Keratinocyte (primary cell): ENCODE measurements around the gene PRLR. TPM values are rescaled to one million over a fixed set of nuclear protein-coding genes. Genes with fewer than 3 reads are reported as not detected.
"Not testable (repeated sequence)": the region's sequence is repeated elsewhere in the genome, so short reads cannot be mapped to it uniquely, and the experiment has no call there.

Source experiments
- DNase-seq: peaks from one replicate; pipeline ENCODE4 v3.0.0-alpha.2; 2011; ENCODE audit warnings: low read depth, missing footprints, low spot score
- FAIRE-seq: peaks from 2 replicates; lab custom pipeline; 2011; peaks lifted over from hg19 to GRCh38; lab: Jason Lieb, UNC
- H2AFZ ChIP-seq: 2 replicates; pipeline ENCODE4 v1.6.0; 2012; ENCODE audit warnings: low read length, control low read depth, inconsistent platforms; ENCODE audit not compliant: control insufficient read depth
- H3K27ac ChIP-seq: 2 replicates; pipeline ENCODE4 v1.5.1; 2011; ENCODE audit warnings: low read length; ENCODE audit not compliant: control insufficient read depth, insufficient read depth
- H3K27me3 ChIP-seq: 3 replicates; pipeline ENCODE4 v1.6.0; 2011; ENCODE audit warnings: low read length; ENCODE audit not compliant: control insufficient read depth, insufficient read depth; ENCODE audit errors: extremely low read depth
- H3K36me3 ChIP-seq, 2 experiments: 2 replicates in 1 of 2; 3 replicates in 1 of 2; pipeline ENCODE4 v1.5.1; 2011; ENCODE audit warnings: low read length in 2 of 2, mild to moderate bottlenecking in 1 of 2; ENCODE audit not compliant: control insufficient read depth in 2 of 2, insufficient read depth in 2 of 2; ENCODE audit errors: extremely low read depth in 1 of 2
- H3K4me1 ChIP-seq: 3 replicates; pipeline ENCODE4 v1.5.1; 2011; ENCODE audit warnings: low read length; ENCODE audit not compliant: control insufficient read depth, insufficient read depth; ENCODE audit errors: extremely low read depth
- H3K4me2 ChIP-seq: 3 replicates; pipeline ENCODE4 v1.6.0; 2011; ENCODE audit warnings: low read depth, low read length; ENCODE audit not compliant: control insufficient read depth, insufficient read depth; ENCODE audit errors: extremely low read depth
- H3K4me3 ChIP-seq, 3 experiments: fragments of 200-600 bp in 1 of 3; sonication (generic) in 1 of 3; 2 replicates in 2 of 3; 3 replicates in 1 of 3; pipeline ENCODE4 v1.5.1; 2011 to 2016; ENCODE audit warnings: low read length in 3 of 3, mild to moderate bottlenecking in 3 of 3, control low read depth in 2 of 3, inconsistent platforms in 1 of 3, low read depth in 1 of 3, mixed read lengths in 1 of 3, mixed run types in 1 of 3, moderate library complexity in 1 of 3; ENCODE audit not compliant: control insufficient read depth in 2 of 3, insufficient read depth in 2 of 3; ENCODE audit errors: extremely low read depth in 1 of 3
- H3K79me2 ChIP-seq: 2 replicates; pipeline ENCODE4 v1.6.0; 2012; ENCODE audit warnings: low read length; ENCODE audit not compliant: control insufficient read depth, insufficient read depth
- H3K9ac ChIP-seq: 3 replicates; pipeline ENCODE4 v1.6.0; 2011; ENCODE audit warnings: low read length; ENCODE audit not compliant: control insufficient read depth, insufficient read depth; ENCODE audit errors: extremely low read depth
- H3K9me1 ChIP-seq: 3 replicates; pipeline ENCODE4 v1.6.0; 2011; ENCODE audit warnings: low read length; ENCODE audit not compliant: control insufficient read depth, insufficient read depth; ENCODE audit errors: extremely low read depth
- H3K9me3 ChIP-seq: 2 replicates; pipeline ENCODE4 v1.5.1; 2012; ENCODE audit warnings: low read depth, low read length; ENCODE audit not compliant: control insufficient read depth
- H4K20me1 ChIP-seq: 3 replicates; pipeline ENCODE4 v1.6.0; 2011; ENCODE audit warnings: low read length; ENCODE audit not compliant: control insufficient read depth, insufficient read depth; ENCODE audit errors: extremely low read depth
- CTCF ChIP-seq, 3 experiments: IDR thresholded peaks in 1 of 3; conservative IDR thresholded peaks in 1 of 3; optimal IDR thresholded peaks in 1 of 3; 2 replicates in 2 of 3; 3 replicates in 1 of 3; pipeline versions ENCODE3 to v1.5.1; 2011; ENCODE audit warnings: low read length in 3 of 3, mild to moderate bottlenecking in 3 of 3, moderate library complexity in 2 of 3, control low read depth in 1 of 3, inconsistent platforms in 1 of 3; ENCODE audit not compliant: insufficient read depth in 2 of 3; ENCODE audit errors: extremely low read depth in 1 of 3
- EZH2 ChIP-seq: IDR thresholded peaks from one replicate; pipeline ENCODE4 v1.6.1; 2012; ENCODE audit warnings: inconsistent platforms, mild to moderate bottlenecking, low read length, moderate library complexity
- dilution Hi-C: fragments of 300-500 bp; cut with MboI; formaldehyde crosslinking; loops from one replicate; pipeline ENCODE4 v1.7.0; 2020; ENCODE audit warnings: low sequenced_read_pairs; ENCODE audit not compliant: extremely low pct_ligation_motif_present
- polyA plus RNA-seq, 5 experiments: library from polyadenylated mRNA; depleted of rRNA in 3 of 5; stranded (reverse) in 3 of 5; stranded (forward) in 1 of 5; unstranded in 1 of 5; fragments of >200 nt; gene quantifications; 1 replicate in 1 of 5; 2 replicates in 3 of 5; 3 replicates in 1 of 5; pipeline versions ENCODE4 v1.2.1 to v1.2.3, GENCODE V29; 2011 to 2012; ENCODE audit warnings: missing spikeins in 2 of 5, low read depth in 1 of 5, low replicate concordance in 1 of 5

PRLR gene
- polyA plus RNA-seq, 1 donor (not counting 4 experiments of a cell fraction or from before 2014, with no cell fraction given) = 0.04 TPM

- H3K4me2 ChIP-seq = no peak overlapping the region
- TF ChIP-seq EZH2 (no peak), CTCF (optimal IDR thresholded peaks at IDR 0.05 in 1 of 3, IDR thresholded peaks at IDR 0.05 in 1 of 3, conservative IDR thresholded peaks at IDR 0.05 in 1 of 3; ENCODE audit: extremely low read depth in 1 of 3, insufficient read depth in 2 of 3, low read length in 3 of 3) (no peak)
Measured at GRCh38 chr5:35194635-35195471, 35.4 kb downstream of the PRLR start.

GRCh38 chr5:35192506-35192905, 37.8 kb downstream of the PRLR start:
- Histone ChIP-seq H3K9me3 (no peaks in the 10 kb centered on the region), H3K4me2 (no peak overlapping the region), H3K79me2 (no peaks in the 10 kb centered on the region), H3K9me1 (no peaks in the 10 kb centered on the region), H4K20me1 (no peaks in the 10 kb centered on the region), H3K9ac (no peak overlapping the region), H3K4me3 (no peak overlapping the region), H3K36me3 (no peaks in the 10 kb centered on the region), H3K27me3 (no peaks in the 10 kb centered on the region), H3K4me1 (no peaks in the 10 kb centered on the region), H3K27ac (no peak overlapping the region), H2AFZ (no peak overlapping the region)
- FAIRE-seq = no peak
- TF ChIP-seq EZH2 (no peak), CTCF (optimal IDR thresholded peaks at IDR 0.05 in 1 of 3, IDR thresholded peaks at IDR 0.05 in 1 of 3, conservative IDR thresholded peaks at IDR 0.05 in 1 of 3; ENCODE audit: extremely low read depth in 1 of 3, insufficient read depth in 2 of 3, low read length in 3 of 3) (no peak)
- dilution Hi-C loops = no loop called here
- no peak for DNase-seq

More at GRCh38 chr5:35194635-35195471, 35.4 kb downstream of the PRLR start:
- H3K4me1 ChIP-seq = no peaks in the 10 kb centered on the region
- no peaks in the 10 kb centered on the region for H3K79me2 ChIP-seq
- no peak overlapping the region for H3K9ac ChIP-seq
- no peak overlapping the region for H3K4me3 ChIP-seq
- DNase-seq (no peak), FAIRE-seq (no peak)
- dilution Hi-C loops = no loop called here
- no peaks in the 10 kb centered on the region for H3K9me1 ChIP-seq
- no peaks in the 10 kb centered on the region for H4K20me1 ChIP-seq
- no peaks in the 10 kb centered on the region for H3K36me3 ChIP-seq
- no peaks in the 10 kb centered on the region for H3K9me3 ChIP-seq
- H3K27me3 ChIP-seq = no peaks in the 10 kb centered on the region
- no peak overlapping the region for H3K27ac ChIP-seq
- H2AFZ ChIP-seq = no peak overlapping the region

- H2AFZ ChIP-seq, H3K9me3 ChIP-seq, H3K4me1 ChIP-seq, H3K79me2 ChIP-seq, H4K20me1 ChIP-seq, H3K9me1 ChIP-seq, H3K27me3 ChIP-seq, H3K27ac ChIP-seq, H3K36me3 ChIP-seq, DNase-seq, H3K4me3 ChIP-seq, FAIRE-seq, H3K4me2 ChIP-seq, H3K9ac ChIP-seq, dilution Hi-C loops: not testable (repeated sequence)
Measured at GRCh38 chr5:35189801-35190200, 40.5 kb downstream of the PRLR start.
